ENCODE data around the gene FMNL1. TPM values are rescaled to one million over a fixed set of nuclear protein-coding genes. Genes with fewer than 3 reads are reported as not detected.

Gene FMNL1
- total and polyA plus RNA-seq, 12 donors: 5.3 to 28.7 (median 9.8) TPM

DNA sequence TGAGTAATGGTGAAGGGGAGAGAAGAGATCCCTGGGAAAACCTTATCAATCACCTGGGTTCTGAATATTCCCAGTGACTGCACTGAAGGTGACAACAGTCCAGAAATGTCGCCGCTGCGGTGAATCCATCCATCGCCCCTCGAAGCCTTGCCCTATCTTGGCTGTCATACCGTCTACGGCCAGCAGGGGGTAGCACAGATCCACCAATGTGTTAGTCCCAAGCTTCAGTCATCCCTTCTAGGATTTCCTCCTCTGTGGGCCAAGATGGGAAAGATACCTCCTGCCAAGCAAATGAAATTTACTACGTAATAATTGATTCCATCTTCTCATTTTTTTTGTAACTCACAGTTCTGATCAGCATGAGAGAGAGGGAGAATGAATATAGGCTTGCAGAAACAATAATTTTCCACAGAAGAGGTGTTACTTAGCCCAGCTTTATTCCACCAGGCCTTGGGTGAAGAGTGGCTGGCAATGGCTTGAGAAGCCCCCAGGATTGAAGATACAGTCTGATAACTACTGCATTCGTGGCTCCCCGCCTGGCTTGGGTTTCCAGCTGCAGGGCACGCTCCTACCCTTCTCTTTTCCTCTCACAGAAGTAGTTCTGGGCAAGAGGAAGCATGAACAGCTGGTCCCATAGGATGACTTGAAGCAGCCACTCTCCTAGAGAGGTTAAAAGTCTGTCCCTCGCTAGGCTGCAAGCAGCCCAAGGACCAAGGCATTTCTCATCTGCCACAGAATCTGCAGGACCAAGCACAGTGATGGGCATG lies 2.6 kb upstream of the FMNL1 start:
- ATAC-seq (peak; percentile 55 to 87 (median 74)), DNase-seq (peak; percentile 86 to 87)
- H3K4me3 ChIP-seq: no peak overlapping the region
- H3K4me1 ChIP-seq: peaks cover 2 to 40% (median 19%) of the 10 kb centered on the region in 9 donors
- WGBS, 2 donors: 13 to 14% methylated on average over 12 of the region's 12 CpGs
- H3K36me3 ChIP-seq: peaks cover 0 to 12% (median 0%) of the 10 kb centered on the region in 9 donors
- H3K9me3 ChIP-seq: no peaks in the 10 kb centered on the region
- H3K27ac ChIP-seq: peak overlapping the region in 2 of 10 donors; percentile 6 to 34
- H3K27me3 ChIP-seq: no peaks in the 10 kb centered on the region
- TF ChIP-seq, protein P1, sequence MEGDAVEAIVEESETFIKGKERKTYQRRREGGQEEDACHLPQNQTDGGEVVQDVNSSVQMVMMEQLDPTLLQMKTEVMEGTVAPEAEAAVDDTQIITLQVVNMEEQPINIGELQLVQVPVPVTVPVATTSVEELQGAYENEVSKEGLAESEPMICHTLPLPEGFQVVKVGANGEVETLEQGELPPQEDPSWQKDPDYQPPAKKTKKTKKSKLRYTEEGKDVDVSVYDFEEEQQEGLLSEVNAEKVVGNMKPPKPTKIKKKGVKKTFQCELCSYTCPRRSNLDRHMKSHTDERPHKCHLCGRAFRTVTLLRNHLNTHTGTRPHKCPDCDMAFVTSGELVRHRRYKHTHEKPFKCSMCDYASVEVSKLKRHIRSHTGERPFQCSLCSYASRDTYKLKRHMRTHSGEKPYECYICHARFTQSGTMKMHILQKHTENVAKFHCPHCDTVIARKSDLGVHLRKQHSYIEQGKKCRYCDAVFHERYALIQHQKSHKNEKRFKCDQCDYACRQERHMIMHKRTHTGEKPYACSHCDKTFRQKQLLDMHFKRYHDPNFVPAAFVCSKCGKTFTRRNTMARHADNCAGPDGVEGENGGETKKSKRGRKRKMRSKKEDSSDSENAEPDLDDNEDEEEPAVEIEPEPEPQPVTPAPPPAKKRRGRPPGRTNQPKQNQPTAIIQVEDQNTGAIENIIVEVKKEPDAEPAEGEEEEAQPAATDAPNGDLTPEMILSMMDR (IDR thresholded peaks at IDR 0.05): peak; percentile 90 to 97 (median 94)
- intact Hi-C loops (cut with DNase I): loop anchor here in 9 of 10 donors (1.0 to 10.0 kb wide), 8 partner anchors 16 to 636 kb away; no protein-coding TSS in a partner anchor

DNA sequence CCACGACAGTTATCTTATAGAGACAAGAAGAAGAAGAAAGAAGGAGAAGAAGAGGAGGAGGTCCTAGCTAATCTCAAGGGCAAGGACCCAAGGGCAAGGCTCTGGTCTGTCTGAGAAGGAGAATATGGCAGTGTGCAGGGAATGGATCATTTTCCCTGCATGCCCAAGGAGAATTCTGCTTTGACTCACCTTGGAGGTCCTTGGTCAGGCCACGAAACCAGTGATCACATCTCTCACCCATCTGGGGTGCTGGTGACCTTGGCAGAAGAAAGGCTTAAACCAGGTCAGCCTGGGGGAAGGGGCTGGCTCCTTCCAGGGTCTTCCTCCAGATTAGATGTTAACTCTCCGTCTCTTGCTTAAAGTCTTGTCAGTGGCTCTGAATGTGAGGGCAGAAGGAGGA lies 1.6 kb upstream of the FMNL1 start:
- WGBS, 2 donors: 88 to 93% methylated on average over 3 of the region's 3 CpGs
- Histone ChIP-seq H3K27ac (peak overlapping the region in 1 of 10 donors; percentile 91), H3K27me3 (no peaks in the 10 kb centered on the region), H3K4me1 (peaks cover 5 to 50% (median 29%) of the 10 kb centered on the region in 9 donors), H3K9me3 (no peaks in the 10 kb centered on the region), H3K36me3 (peaks cover 0 to 9% (median 0%) of the 10 kb centered on the region in 9 donors), H3K4me3 (peak overlapping the region in 1 of 10 donors; percentile 70)
- intact Hi-C loops (cut with DNase I): loop anchor here in 5 of 10 donors (5.0 to 10.0 kb wide), 4 partner anchors 55 to 167 kb away; partner anchors contain the start of gene MAP3K14 (in 1 of the 5)
- TF ChIP-seq, protein P1 (IDR thresholded peaks at IDR 0.05): no peak
- no peak for DNase-seq
- ATAC-seq: no peak

DNA sequence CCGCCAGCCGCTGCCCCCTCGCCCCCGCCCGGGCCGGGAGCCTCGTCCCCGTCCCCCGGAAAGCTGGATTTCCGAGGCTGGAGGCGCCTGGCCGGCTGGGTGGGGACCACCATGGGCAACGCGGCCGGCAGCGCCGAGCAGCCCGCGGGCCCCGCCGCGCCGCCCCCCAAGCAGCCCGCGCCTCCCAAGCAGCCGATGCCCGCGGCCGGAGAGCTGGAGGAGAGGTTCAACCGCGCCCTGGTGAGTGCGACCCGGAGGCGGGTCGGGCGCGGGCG lies 266 bp downstream of the FMNL1 start:
- Histone ChIP-seq H3K27me3 (no peaks in the 10 kb centered on the region), H3K27ac (peak overlapping the region in 8 of 10 donors; percentile 39 to 91 (median 77)), H3K9me3 (no peaks in the 10 kb centered on the region), H3K36me3 (peaks cover 0 to 2% (median 0%) of the 10 kb centered on the region in 9 donors), H3K4me1 (peaks cover 10 to 68% (median 47%) of the 10 kb centered on the region in 9 donors), H3K4me3 (peak overlapping the region; percentile 34 to 72 (median 66))
- DNase-seq (peak in 1 of 2 donors; percentile 29), ATAC-seq (no peak)
- WGBS, 2 donors: 1% methylated on average over 21 to 38 of the region's 38 CpGs
- TF ChIP-seq, protein P1 (IDR thresholded peaks at IDR 0.05): no peak
- intact Hi-C loops (cut with DNase I): loop anchor here in 5 of 10 donors (5.0 to 10.0 kb wide), 4 partner anchors 53 to 165 kb away; partner anchors contain the start of gene MAP3K14 (in 1 of the 5)

DNA sequence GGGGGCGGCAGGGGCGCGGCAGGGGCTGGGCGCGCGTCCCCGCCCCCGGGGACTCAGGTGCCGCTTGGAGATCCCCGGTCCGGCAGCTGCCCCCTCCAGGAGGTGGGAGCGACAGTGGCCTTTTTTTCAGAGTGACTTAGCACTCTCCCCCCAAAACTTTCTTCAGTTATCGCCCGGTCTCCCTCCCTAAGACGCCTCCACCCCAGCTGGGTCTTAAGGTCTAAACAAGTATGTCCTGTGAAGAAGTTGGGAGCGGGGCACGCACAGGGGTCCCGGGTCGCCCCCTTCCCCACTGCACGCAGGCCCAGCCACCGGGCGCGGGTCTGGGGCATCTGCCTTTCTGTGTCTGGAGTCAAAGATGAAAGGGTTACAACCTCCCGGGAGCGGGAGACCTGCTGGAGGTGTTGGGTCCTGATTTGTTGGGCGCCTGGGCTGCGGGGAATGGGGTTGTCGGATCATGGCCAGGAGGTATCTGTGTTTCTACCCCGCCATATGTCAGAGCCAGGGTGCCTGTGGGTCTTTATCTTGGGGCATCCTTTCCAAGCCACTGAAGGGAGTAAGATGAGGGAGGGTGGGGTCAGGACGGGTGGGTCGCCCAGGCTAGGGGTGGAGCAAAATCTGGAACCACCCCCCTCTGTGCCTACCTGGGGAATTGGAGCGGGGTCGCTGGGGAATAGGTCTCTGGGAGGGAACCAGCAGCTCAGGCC lies 757 bp downstream of the FMNL1 start:
- WGBS, 2 donors: 23 to 24% methylated on average over 33 of the region's 33 CpGs

More for the DNA sequence above, 757 bp downstream of the FMNL1 start:
- ATAC-seq: peak in 1 of 8 donors; percentile 7
- no peak for DNase-seq
- Histone ChIP-seq H3K9me3 (no peaks in the 10 kb centered on the region), H3K4me3 (peak overlapping the region; percentile 34 to 72 (median 66)), H3K27me3 (no peaks in the 10 kb centered on the region), H3K4me1 (peaks cover 15 to 73% (median 52%) of the 10 kb centered on the region in 9 donors), H3K36me3 (no peaks in the 10 kb centered on the region), H3K27ac (peak overlapping the region in 9 of 10 donors; percentile 39 to 91 (median 73))
- TF ChIP-seq, protein P1 (IDR thresholded peaks at IDR 0.05): no peak
- intact Hi-C loops (cut with DNase I): loop anchor here in 5 of 10 donors (5.0 to 10.0 kb wide), 4 partner anchors 52 to 165 kb away; partner anchors contain the start of gene MAP3K14 (in 1 of the 5)
